HTR-8/SVneo (cell line): ENCODE data around the gene EIF2D.

Source experiments
- DNase-seq: peaks from one replicate; pipeline ENCODE4 v3.0.0; 2011; ENCODE audit warnings: low spot score, mixed read lengths; ENCODE audit not compliant: insufficient read length
- FAIRE-seq: peaks from 2 replicates; lab custom pipeline; 2011; peaks lifted over from hg19 to GRCh38; lab: Jason Lieb, UNC

EIF2D gene

DNA sequence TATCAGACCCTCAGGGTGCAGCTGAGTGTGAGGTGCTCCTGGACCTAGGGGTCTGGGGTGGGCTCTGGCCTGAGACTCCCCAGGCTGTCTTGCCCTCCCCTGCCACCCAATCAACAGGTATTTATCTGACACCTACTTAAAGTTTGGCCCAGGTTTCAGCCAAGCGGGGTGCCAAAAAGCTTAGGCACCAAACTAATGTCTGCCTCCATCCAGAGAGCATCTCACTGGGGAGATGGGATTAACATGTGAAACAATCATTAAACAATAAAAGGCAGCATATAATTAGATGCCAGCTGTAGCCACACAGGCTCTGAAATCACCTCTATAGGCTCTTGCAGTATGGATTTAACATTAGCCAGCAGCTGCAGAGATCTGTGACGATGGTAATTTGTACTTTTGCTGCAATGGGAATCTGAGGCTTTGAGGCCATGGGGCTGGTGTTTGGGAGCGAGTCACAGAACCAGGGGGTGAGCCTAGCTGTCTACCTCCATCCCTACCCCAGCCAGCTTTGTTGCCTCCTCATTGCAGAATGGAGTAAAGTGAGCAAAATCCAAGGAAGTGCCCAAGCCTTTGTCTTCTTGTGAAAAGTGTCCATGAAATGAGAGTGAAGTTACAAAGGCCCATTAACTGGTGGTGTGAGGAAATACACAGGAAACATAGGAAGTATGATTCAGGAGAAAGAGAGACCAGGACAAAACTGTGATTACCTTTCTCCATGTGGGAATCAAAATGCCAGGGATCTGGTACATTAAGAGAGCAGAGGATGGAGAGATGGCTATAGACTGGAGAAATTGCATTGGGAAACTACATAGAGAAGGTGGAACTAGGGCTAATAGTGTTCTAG lies 36.1 kb downstream of the EIF2D start:
- no peak for FAIRE-seq

DNA sequence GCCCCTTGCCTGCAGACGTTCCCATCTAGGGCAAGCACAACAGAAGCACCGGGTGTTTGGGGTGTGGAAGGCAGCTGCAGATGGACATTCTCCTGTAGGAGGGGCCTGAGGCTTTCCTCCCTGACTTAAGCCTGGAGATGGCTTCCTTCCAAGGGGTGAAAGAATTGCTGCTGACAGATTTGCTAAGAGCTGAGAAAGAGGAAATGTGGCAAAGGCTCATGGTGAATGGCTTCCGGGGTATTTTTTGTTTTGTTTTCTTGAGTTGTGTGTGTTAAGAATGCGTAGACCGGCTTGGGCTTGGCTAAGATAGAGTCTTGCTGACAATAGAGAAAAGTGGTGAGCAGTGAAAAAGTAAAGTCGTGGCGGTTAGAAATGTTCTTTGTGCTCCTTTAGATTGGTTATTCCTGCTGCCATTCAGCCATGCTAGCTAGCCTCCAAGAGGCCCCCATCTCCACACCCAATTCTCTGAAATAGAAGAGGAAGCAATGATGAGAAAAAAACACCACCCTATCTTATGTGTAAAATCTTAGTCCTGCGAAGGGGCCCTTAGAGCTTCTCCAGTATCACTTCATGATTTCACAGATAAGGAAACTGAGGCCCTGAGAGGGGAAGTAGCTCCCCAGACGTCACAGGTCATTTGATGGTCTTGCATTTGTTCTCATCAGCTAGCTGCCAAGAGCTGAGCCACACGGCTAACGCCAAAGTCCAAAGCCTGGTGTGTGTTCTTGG lies 36.9 kb downstream of the EIF2D start:
- peak; percentile 53 for DNase-seq
- FAIRE-seq: no peak

More for the DNA sequence above, 36.1 kb downstream of the EIF2D start:
- DNase-seq: no peak

DNA sequence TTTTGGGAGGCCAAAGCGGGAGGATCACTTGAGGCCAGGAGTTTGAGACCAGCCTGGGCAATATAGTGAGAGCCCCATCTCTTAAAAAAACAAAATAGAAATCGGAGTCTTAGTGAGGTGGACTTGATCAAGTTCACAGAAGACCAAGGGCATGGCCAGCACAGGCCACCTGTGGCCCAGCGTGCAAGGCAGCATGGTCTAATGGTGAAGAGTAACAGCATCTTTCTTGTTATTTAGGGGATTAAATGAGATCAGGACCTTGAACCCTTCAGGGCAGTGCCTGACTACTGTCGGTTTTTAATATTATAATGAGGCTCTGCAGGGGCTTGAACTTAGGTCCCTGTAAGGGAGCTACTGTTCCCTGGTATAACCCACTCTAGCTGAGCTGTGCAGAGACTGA lies 38.5 kb downstream of the EIF2D start:
- DNase-seq (no peak), FAIRE-seq (no peak)

DNA sequence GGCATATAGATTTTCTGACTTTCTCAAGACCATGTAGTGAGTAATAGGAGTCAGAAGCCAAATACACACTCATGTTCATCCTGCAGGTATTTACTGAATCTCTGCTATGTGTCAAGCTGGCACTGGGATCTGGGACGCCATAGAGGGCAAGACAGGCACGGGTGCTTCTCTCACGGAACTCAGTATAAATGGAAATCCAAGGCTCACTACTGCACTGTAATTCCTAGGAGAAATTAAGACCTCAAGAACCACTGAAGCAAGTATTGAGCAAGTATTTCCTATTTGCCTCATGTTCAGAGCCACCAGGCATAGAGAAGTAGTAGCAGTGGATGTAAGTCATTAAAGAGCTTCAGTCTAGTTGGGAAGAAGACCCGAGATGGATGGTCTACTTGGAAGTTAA lies 38.9 kb downstream of the EIF2D start:
- FAIRE-seq (no peak), DNase-seq (no peak)

DNA sequence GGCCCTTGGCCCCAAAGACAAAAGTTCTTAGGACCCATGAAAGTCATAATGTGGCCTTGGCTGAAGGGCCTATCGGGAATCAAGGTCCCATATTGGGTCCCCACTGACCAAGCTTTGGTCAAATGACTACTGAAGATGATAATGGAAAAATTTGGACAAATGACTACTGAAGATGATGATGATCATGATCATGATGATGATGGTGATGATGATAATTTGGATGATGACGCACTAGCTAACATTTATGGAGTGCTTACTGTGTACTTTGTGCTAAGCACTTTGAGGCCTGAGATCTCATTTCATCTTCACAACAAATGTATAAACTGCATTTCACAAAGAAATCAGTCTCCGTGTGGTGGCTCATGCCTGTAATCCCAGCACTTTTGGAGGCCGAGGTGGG lies 39.4 kb downstream of the EIF2D start:
- no peak for FAIRE-seq

DNA sequence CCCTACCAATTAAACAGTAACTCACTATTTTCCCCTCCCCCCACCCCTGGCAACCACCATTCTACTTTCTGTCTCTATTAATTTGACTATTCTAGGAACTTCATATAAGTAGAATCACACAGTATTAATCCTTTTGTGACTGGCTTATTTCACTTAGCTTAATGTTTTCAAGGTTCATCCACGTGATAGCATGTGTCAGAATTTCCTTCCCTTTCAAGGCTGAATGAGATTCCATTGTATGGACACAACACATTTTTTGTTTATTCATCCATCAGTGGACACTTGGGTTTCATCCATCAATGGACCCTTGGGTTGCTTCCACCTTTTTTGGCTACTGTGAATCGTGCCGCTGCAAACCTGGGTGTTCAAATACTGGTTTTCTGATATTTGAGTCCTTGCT lies 41.7 kb downstream of the EIF2D start:
- DNase-seq (no peak), FAIRE-seq (no peak)

More for the DNA sequence above, 39.4 kb downstream of the EIF2D start:
- DNase-seq: no peak

DNA sequence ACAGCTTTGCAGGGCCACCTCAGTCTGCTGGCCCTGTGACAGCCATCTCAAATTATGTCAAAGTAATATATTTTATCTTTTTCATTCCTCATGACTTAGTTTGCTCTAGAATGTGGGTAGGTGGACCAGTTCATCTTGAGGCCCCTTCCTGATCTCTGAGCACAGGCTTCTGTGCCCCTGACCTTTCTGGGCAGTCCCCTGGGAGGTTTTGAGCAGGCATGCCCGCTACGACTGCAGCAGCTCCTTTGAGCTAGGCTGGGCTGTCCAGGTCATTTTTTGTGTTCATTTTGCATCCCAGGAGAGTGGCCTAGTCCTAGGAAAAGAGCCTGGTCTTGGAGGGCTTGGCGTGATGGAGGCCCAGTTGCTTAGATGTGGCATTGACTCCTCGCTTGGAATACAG lies 42.7 kb downstream of the EIF2D start:
- FAIRE-seq: no peak
- no peak for DNase-seq

DNA sequence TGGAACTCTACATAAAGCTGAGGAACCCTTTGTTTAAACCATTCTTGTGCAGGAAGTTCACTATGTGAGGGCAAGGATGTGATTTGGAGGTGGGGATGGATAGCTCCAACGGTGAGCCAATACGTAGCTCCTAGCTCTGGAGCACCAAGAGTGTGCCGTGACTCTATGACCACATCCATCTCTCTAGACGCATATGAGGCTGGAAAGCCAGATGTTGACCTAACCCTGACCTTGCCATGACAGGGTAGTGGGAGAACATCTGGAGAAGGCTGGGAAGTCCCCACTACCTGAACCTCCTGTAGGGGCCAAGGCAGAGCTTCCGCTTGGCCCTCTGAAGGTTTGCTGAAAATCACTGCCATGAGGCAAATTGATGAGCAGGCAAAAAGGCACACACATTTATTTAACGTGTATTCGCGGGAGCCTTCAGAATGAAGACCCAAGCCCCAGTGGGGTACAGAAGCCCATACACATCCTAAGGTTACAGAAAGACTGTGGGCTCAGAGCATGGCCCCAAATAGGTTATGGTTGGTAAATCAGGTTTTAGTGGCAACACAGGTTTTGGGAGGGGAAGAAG lies 43.4 kb downstream of the EIF2D start:
- FAIRE-seq (no peak), DNase-seq (no peak)

DNA sequence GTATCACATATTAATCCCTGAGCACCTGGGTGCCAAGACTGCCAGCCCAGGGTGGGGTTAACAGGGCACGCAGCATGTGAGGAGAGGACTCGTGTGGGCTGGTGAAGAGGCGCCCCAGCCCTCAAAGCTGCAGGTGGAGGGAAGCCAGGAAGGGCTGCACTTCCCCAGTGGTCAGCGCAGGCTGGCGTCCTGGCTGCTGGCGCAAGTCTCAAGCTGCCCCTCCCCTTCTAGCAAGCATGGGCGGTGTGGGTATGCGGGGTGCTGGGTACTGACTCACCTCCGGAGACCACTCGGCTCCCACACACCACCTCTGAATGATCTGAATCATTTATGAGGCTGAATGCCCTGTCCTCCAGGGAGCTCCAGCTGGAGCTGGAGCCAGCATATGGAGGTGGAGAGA lies 44.0 kb downstream of the EIF2D start:
- FAIRE-seq (no peak), DNase-seq (no peak)

DNA sequence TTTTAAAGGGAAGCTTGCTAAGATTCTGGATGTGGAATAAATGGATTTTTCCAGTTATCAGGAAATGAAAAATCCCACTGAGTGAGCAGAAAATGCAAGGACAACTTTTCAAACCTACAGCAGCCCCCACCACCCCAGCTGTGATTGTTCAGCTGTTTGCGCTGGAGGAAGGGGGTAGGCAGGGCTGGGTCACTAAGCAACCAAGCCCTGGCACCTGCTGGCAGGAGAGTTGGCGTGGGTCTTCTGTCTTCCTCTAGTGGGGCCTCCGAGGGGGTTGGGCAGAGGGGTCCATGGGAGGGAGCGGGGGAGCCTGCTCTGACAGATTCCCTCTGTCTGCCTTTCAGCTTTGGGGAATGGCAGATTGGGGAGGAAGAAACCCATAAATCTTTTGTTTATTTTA lies 45.3 kb downstream of the EIF2D start:
- FAIRE-seq (no peak), DNase-seq (no peak)

DNA sequence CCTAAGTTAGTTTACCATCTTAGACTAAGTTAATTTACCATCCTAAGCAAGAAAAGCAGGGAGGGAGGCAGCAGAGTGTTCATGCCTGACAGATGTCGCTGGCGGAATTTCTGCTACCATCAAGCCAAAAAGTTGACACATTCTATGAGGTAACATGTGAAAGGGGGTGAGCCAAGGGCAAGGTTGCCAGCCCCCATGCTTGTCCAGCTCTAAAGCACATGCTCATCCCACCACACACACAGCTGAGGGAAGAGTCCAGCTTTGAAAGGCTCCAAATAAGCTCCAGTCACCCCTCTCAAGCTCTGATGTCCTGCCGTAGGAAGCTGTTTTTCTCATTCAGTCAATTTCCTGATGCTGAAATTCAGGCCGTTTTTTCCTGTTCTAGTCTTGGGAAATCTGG lies 46.3 kb downstream of the EIF2D start:
- no peak for FAIRE-seq
- no peak for DNase-seq

DNA sequence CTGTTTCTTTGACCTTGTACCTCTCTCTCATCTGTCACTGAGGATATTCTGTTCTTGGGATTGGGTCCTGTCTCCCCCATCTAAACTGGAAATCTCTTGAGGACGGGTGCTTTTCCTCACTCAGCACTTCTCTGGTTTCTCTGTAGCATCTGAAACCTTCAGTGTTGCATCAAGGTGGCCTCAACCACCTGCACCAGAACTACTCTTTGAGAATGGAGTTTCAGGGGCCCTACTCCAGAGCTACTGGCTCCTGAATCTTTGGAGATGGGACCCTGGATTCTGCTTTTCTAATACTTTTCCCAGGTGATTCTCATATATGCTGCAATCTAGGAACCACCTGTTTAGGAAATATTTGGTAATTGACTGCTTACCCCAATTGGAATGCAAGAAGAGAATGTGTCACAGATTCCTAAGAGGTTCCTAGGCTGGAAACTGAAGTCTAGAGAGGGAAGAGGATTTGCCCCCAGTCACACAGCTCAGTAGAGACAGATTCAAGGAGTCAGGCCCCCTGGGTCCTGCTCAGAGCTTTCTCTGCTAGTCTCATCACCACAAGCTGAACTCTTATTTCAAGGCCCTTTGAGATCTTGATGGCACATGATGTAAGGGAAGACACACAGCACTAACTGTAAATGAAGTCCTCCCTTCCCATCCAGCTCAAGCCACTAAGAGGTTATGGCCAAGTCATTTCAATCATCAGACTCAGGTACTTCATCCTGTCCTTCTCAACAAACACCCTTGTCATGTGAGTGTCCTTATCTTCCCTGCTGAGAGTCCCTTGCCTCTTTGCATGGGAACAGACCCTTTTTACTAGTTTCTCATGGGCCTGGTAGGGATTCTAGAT lies 48.7 kb downstream of the EIF2D start:
- FAIRE-seq (no peak), DNase-seq (no peak)

DNA sequence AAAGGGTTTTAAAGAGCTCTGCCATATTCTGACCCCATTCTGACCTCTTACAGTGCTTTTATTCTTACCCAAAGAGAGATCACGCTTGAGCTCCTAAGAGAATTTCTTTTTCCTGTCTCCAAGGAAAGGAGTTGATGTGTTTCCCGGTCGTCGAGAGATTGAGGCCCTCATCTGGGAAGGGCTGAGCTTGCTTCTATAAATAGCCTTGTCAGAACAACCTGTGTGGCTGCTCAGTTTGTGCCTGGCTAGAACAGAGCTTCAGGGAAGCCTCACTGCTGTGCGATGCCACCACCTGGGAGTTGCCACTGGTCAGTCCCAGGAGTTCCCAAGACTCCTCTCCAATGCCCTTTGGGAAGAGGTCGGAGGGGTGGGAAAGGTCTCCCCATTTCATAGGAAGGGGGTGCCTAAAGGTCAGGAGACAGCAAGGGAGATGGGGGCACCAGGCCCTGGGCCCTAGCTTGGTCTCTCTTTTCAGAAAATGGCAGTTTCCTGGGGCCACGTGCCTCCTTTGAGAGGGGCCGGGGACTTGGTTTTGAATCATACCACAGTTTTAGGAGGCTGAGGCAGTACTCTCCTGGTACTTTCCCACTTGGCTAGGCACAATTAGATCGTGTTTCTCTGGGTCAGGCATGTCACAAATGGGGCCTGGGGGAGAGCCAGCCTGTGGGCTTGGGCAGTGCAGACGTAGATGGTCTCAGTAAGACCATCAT lies 52.1 kb downstream of the EIF2D start:
- no peak for FAIRE-seq
- no peak for DNase-seq

DNA sequence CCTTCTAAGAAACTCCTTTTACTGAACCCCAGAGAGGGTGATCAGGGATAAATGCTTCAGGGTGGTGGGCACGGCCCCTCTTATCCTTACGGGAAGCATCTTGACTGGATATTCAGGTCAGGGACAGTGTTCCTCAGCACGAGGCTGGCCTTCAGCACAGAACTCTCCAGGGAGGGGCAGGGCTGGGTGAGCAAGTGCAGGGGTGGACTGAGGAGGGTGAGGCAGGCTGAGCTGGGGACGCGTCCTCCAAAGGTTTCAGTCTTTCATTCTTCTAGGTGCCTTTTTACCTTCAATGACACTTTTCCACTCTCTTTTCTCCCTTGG lies 52.6 kb downstream of the EIF2D start:
- DNase-seq (no peak), FAIRE-seq (no peak)

DNA sequence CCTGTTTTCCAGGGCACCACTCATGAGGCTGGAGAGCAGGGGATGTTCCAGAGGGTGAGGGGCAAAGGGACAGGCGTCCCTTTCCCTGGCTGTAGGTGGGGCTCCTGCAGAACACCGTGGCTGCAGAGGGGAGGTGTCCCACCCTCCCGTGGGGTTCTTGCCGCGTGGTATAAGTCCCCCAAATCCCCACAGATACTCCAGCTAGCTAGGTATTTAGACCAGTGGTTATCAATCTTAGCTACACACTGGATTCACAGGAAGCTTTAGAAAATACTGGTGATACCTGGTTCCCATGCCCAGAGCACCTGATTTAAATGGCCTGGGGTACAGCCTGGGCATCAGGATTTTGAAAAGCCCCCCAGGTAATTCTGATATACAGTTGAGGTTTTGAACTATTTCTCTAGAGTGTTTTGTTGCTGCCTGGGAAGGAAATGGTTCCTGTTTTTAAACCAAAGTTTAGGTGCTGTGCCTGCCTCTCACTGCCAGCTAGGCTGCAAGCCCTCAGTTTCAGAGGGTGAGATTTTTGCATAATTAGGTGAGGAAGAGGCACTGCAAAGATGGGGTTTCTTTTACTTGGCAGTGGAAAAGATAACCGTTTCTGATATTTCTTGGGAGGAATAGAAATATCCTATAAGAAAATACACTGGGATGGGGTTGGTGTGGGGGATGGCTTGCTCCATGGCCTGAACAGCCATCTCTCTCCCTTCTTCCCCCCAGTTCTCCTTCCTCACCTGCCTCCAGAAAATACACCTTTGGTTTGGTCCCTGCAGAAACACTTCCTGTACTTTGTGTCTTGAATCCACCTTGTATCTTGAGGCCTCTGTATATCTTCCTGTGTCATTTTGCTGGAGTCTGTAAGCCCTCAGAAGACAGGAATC lies 53.2 kb downstream of the EIF2D start:
- FAIRE-seq: no peak
- no peak for DNase-seq

DNA sequence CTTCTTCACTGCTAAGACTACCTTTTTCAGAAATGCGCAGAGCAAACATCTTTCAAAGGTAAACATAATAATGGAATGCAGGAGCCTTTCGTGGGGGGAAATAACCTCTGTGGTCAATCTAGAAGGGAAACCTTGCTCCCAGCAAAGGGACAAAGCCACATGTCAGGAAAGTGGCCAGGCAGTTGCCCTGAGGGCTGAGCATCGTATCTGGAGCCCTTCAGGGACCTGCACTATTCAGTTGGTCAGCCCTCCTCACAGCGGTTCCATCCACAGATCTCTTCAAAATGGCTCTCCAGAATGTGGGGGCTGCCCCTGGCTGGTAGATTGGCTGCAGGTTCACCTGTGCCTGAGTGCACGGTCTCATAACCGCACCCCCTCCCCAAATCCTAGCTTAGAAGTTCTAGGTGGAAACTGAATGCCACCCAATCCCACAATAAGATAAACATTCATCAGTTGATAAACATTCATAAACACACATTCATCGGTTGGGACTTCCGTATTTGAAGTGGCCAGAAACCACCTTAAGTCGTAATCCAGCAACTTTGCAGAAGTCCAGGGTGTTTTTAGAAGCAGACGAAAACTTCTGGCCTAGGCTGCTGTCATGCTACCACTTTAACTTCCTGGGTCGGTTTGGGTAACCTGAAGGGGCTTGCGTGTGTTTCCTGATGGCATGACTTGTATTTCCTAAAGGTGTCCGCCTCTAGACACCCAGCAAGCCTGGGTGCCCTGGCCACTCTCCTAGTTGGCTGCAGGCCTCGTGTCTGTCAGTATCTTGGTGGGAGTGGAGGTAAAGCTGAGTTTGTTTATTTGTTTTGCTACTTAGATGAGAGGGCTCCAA lies 54.4 kb downstream of the EIF2D start:
- FAIRE-seq: no peak

DNA sequence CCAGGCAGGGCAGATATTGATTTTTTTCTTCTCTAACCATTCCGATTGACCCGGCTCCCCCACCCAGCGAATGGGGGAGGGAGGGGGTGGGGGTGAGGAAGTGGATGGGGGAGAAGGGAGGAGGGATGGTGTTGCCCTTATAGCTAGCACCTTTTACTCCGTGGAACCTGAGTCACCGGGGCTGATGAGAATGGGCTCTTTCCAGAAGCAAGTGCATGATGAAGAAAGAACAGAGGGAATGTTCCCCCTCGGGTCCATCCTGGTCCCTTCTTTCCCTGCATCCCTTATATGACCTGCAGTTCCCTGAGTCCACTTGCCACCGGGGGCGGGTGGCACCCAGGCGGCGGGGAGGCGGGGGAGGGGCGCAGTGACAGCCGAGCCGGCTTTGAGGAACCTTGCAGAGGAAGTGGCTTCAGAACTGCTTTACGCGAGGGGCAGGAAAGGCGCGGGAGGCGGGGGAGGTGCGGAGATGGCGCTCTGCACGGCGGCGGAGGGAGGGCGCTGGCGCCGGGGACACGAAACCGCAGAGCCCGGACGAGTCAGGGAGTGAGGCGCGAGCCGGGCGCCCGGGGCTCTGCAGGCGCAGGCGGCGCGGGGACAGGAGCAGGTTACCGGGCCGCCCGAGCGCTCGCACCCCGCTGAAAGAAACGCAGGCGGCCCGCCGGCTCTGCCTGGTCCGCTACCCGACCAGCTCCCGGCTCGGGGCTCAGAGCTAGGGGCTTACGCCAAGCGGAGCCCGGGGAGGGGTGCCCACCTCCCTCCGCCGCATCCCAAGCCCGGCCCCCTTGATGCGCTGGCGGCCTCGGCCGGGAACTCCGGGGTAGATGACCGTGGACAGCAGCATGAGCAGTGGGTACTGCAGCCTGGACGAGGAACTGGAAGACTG lies 55.3 kb downstream of the EIF2D start:
- no peak for FAIRE-seq
- DNase-seq: peak; percentile 42

More for the DNA sequence above, 54.4 kb downstream of the EIF2D start:
- no peak for DNase-seq
